ENCODE measurements around the gene CEP192.
"Not testable (repeated sequence)": the region's sequence is repeated elsewhere in the genome, so short reads cannot be mapped to it uniquely, and the experiment has no call there.

CEP192 gene

GRCh38 chr18:12990967-12991820 is at the start of gene CEP192:
TSS of gene CEP192 (plus strand) at chr18:12991362. CDS start at chr18:12999425, 8,063 bp downstream.
- peak; percentile 88 for DNase-seq

GRCh38 chr18:12943215-12943614 is 47.9 kb upstream of the CEP192 start:
- DNase-seq, result no peak

- no peak for DNase-seq
Observed at GRCh38 chr18:12944709-12945108, 46.5 kb upstream of the CEP192 start.

- DNase-seq, result no peak
Observed at GRCh38 chr18:12946549-12947284, 44.4 kb upstream of the CEP192 start.

- DNase-seq, result peak; percentile 90
Observed at GRCh38 chr18:12947285-12948049, 43.7 kb upstream of the CEP192 start, which contains the start of gene SEH1L. TSS of gene SEH1L (plus strand) at chr18:12948011. CDS start at chr18:12948122, 111 bp downstream.

GRCh38 chr18:12948050-12948804 is 42.9 kb upstream of the CEP192 start:
- DNase-seq, result peak; percentile 73

GRCh38 chr18:12958478-12958877 is 32.7 kb upstream of the CEP192 start:
- no peak for DNase-seq

GRCh38 chr18:12960395-12960794 is 30.8 kb upstream of the CEP192 start:
- no peak for DNase-seq

- DNase-seq, result no peak
Observed at GRCh38 chr18:12960853-12961397, 30.2 kb upstream of the CEP192 start.

- DNase-seq, result no peak
Observed at GRCh38 chr18:12963069-12963468, 28.1 kb upstream of the CEP192 start.

GRCh38 chr18:12968115-12968514 is 23.0 kb upstream of the CEP192 start:
- no peak for DNase-seq

- DNase-seq, result no peak
Observed at GRCh38 chr18:12968619-12969018, 22.5 kb upstream of the CEP192 start.

GRCh38 chr18:12973562-12974213 is 17.5 kb upstream of the CEP192 start:
- DNase-seq, result no peak

- no peak for DNase-seq
Observed at GRCh38 chr18:12975488-12975887, 15.7 kb upstream of the CEP192 start.

GRCh38 chr18:12976305-12976704 is 14.9 kb upstream of the CEP192 start:
- no peak for DNase-seq

- DNase-seq, result not testable (repeated sequence)
Observed at GRCh38 chr18:12980065-12980464, 11.1 kb upstream of the CEP192 start.

GRCh38 chr18:12989397-12990122 is 1.6 kb upstream of the CEP192 start:
- DNase-seq, result no peak

- no peak for DNase-seq
Observed at GRCh38 chr18:12990123-12990475, 1.1 kb upstream of the CEP192 start.

GRCh38 chr18:12990641-12990966 is 558 bp upstream of the CEP192 start:
- no peak for DNase-seq

GRCh38 chr18:12991821-12992179 is 638 bp downstream of the CEP192 start:
- DNase-seq, result no peak

- no peak for DNase-seq
Observed at GRCh38 chr18:12993439-12993838, 2.3 kb downstream of the CEP192 start.

Measured in GOT3 (cell line).